Endothelial cell (in vitro differentiated cells): ENCODE data around the gene NUDT14. TPM values are rescaled to one million over a fixed set of nuclear protein-coding genes. Genes with fewer than 3 reads are reported as not detected.
A peak's percentile ranks its signal among the peaks of the same experiment; 100 is the strongest.

Experiments
- DNase-seq: peaks from one replicate; pipeline ENCODE4 v3.0.0; 2021; ENCODE audit warnings: low spot score
- H3K27ac Mint-ChIP-seq: one replicate; pipeline ENCODE4 v1.8.0; 2021; ENCODE audit warnings: mixed read lengths, inconsistent platforms; ENCODE audit not compliant: unreplicated experiment
- H3K27me3 Mint-ChIP-seq: one replicate; pipeline ENCODE4 v1.8.0; 2021; ENCODE audit warnings: mild to moderate bottlenecking, moderate library complexity, mixed read lengths, inconsistent platforms; ENCODE audit not compliant: unreplicated experiment
- H3K36me3 Mint-ChIP-seq: one replicate; pipeline ENCODE4 v1.8.0; 2021; ENCODE audit warnings: mild to moderate bottlenecking, low read depth, mixed read lengths, inconsistent platforms; ENCODE audit not compliant: unreplicated experiment
- H3K4me1 Mint-ChIP-seq: one replicate; pipeline ENCODE4 v1.8.0; 2021; ENCODE audit warnings: mild to moderate bottlenecking, mixed read lengths, inconsistent platforms; ENCODE audit not compliant: unreplicated experiment
- H3K4me3 Mint-ChIP-seq: one replicate; pipeline ENCODE4 v1.8.0; 2021; ENCODE audit warnings: mild to moderate bottlenecking, mixed read lengths, inconsistent platforms; ENCODE audit not compliant: unreplicated experiment
- H3K9me3 Mint-ChIP-seq: one replicate; pipeline ENCODE4 v1.8.0; 2021; ENCODE audit warnings: mixed read lengths, inconsistent platforms; ENCODE audit not compliant: unreplicated experiment
- CTCF ChIP-seq: fragments of 200-600 bp; sonication (generic); IDR thresholded peaks from one replicate; pipeline ENCODE4 v1.5.0; 2021; ENCODE audit warnings: antibody characterized with exemption; ENCODE audit not compliant: unreplicated experiment
- total RNA-seq: library from RNA; stranded (reverse); fragmentation: NEBNext Ultra II Directional; extraction: Animal tissue kit (Norgen Biotek cat#: 25700); gene quantifications from one replicate; pipeline ENCODE4 v1.2.1, GENCODE V29; 2021; ENCODE audit not compliant: unreplicated experiment

The NUDT14 gene
- total RNA-seq, 1 donor from 2014 or later: 135 TPM

- Mint-ChIP-seq H3K9me3 (no peaks in the 10 kb centered on the region), H3K36me3 (no peaks in the 10 kb centered on the region), H3K4me1 (no peaks in the 10 kb centered on the region), H3K27me3 (peaks cover 9% of the 10 kb centered on the region), H3K27ac (peak overlapping the region; percentile 48), H3K4me3 (no peak overlapping the region)
- no peak for TF ChIP-seq CTCF
- DNase-seq: no peak
Measured at GRCh38 chr14:105155071-105155651, 26.0 kb downstream of the NUDT14 start.

- H3K27ac Mint-ChIP-seq: no peak overlapping the region
- peaks cover 9% of the 10 kb centered on the region for H3K27me3 Mint-ChIP-seq
- no peak for DNase-seq
- H3K4me1 Mint-ChIP-seq: no peaks in the 10 kb centered on the region
- TF ChIP-seq CTCF: no peak
- no peak overlapping the region for H3K4me3 Mint-ChIP-seq
- no peaks in the 10 kb centered on the region for H3K9me3 Mint-ChIP-seq
- no peaks in the 10 kb centered on the region for H3K36me3 Mint-ChIP-seq
Measured at GRCh38 chr14:105154476-105154871, 26.6 kb downstream of the NUDT14 start.

GRCh38 chr14:105153739-105154475 is 27.2 kb downstream of the NUDT14 start:
- no peaks in the 10 kb centered on the region for H3K9me3 Mint-ChIP-seq
- H3K4me3 Mint-ChIP-seq: no peak overlapping the region
- H3K36me3 Mint-ChIP-seq: no peaks in the 10 kb centered on the region
- H3K27me3 Mint-ChIP-seq: peaks cover 6% of the 10 kb centered on the region
- H3K4me1 Mint-ChIP-seq: no peaks in the 10 kb centered on the region
- H3K27ac Mint-ChIP-seq: no peak overlapping the region
- no peak for TF ChIP-seq CTCF
- DNase-seq: no peak

GRCh38 chr14:105153331-105153731 is 27.8 kb downstream of the NUDT14 start:
- TF ChIP-seq CTCF: no peak
- Mint-ChIP-seq H3K27me3 (peaks cover 6% of the 10 kb centered on the region), H3K36me3 (no peaks in the 10 kb centered on the region), H3K4me1 (no peaks in the 10 kb centered on the region), H3K27ac (no peak overlapping the region), H3K9me3 (no peaks in the 10 kb centered on the region), H3K4me3 (no peak overlapping the region)
- DNase-seq: no peak

GRCh38 chr14:105152794-105153241 is 28.3 kb downstream of the NUDT14 start:
- Mint-ChIP-seq H3K9me3 (no peaks in the 10 kb centered on the region), H3K36me3 (no peaks in the 10 kb centered on the region), H3K27ac (no peak overlapping the region), H3K4me3 (no peak overlapping the region), H3K4me1 (no peaks in the 10 kb centered on the region), H3K27me3 (peaks cover 6% of the 10 kb centered on the region)
- no peak for TF ChIP-seq CTCF
- DNase-seq: no peak
